HG02623 (cell line): ENCODE data around the gene INPP5A.
"Not testable (repeated sequence)": the region's sequence is repeated elsewhere in the genome, so short reads cannot be mapped to it uniquely, and the experiment has no call there.

Experiments used
- ATAC-seq: cut with Tn5 transposase; IDR thresholded peaks from one replicate; pipeline ENCODE4 v1.9.1; 2021; ENCODE audit warnings: moderate library complexity; ENCODE audit not compliant: unreplicated experiment

The INPP5A gene

DNA sequence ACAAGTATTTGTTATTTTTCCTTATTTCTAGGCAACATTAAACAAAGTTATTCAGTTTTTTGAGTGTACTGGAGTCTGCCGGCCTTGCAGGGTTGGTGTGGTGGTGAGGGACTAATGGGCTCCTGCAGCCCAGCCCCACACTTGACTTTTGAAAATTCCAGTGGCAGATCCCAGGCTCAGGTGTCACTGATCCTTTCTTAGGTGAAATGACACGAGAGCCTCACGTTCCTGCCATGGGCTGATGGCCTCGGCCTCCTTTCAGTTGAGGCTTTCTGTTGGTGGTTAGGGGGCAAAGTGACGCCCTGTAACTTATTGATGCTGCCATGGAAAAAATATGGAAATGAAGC, 130.4 kb downstream of the INPP5A start:
- ATAC-seq, result no peak

GRCh38 chr10:132669208-132669861, 131.7 kb downstream of the INPP5A start:
- no peak for ATAC-seq

DNA sequence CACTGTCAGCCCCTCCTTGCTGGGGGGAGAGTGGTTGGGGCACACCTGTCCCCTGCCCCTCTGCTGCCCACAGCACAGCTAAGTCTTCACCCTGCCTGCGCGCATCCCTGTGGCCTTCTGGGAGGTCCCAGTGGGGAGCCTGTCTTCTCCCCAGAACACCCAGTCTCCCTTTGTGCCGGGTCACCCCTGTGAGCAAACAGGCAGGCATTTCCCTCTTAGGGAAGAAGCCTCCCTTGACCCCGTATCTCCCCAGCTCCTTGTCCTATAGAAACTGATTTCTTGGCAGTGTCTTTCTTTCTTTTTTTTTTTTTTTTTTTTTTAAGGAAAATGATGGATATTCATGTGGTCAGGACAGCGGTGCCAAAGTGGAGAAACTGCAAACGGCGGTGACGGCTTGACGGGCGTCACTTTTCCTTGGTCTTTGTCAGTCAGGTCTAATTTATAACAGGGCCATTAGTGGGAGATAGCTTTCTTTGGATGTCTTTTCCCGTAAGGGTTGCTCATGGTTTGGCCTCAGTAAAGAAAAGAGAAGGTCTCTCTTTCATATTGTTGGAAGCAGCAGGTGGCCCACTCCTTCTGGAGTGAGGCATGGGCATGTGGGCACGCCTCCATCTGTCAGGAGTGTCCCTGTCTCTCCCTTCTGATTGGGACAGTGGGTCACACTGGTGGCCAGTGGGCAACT, 133.1 kb downstream of the INPP5A start:
- ATAC-seq, result no peak

DNA sequence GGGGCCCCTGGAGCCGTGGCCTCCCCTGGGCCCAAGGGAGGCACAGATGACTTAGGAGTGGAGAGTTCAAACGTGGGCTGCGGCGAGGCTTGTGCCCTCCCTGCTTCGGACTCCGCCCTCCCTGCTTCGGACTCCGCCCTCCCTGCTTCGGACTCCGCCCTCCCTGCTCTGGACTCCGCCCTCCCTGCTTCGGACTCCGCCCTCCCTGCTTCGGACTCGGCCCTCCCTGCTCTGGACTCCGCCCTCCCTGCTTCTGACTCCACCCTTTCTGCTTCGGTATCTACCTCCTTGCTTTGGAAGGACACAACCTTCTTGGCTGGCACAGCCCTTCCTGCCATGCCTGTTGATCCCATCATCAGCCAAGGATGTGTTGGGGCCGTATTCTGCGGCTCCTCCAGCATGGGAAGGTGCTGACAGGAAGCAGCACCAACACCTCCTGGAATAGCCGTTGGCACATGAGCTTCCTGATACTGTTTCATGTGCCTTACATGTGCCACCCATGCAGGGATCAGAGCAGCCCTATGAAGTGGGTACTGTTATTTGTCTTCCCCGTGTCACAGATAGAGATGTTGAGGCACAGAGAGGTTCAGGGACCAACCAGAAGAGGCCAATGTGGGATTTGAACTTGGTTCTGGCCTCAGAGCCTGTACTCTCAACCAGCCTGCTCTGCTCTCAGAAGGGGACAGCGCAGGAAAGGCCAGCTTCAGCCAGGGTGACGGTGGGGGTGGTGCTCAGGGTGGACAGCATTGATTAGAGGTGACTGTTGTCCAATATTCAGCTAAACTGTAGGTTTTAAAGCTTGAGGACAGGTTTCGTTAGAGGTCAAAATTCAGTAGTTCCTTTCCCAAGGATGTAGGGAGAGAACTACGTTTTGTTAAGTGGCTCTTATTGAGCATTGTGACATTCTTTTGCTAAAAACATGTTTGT, 133.9 kb downstream of the INPP5A start:
- ATAC-seq, result no peak

DNA sequence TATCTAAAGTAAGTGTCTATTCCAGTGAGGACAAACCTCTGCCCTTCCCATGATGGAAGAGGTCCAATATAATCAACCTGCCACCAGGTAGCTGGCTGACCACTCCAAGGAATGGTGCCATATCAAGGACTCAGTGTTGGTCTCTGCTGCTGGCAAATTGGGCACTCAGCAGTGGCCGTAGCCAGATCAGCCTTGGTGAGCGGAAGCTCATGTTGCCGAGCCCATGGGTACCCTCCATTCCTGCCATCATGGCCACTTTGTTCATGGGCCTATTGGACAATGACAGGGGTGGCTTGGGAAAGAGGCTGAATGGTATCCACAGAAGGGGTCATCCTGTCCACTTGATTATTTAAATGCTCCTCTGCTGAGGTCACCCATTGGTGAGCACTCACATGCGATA, 136.2 kb downstream of the INPP5A start:
- ATAC-seq, result not testable (repeated sequence)

DNA sequence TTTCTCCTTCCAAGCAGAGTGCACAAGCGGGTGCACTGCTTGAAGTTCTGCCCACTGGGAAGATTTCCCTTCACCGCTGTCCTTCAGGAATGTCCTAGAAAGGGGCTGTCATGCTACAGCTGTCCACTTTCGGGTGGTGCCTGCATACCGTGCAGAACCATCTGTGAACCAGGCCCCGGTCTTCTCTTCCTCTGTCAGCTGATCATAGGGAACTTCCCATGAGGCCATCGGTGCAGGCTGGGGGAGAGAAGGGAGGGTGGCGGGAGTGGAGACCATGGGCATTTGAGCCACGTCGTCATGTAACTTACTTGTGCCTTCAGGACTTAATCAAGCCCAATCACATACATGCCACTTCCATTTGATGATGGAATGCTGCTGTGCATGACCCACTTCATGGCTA, 136.7 kb downstream of the INPP5A start:
- ATAC-seq, result no peak

GRCh38 chr10:132675031-132675740, 137.6 kb downstream of the INPP5A start:
- ATAC-seq, result no peak

GRCh38 chr10:132676193-132676891, 138.8 kb downstream of the INPP5A start:
- ATAC-seq, result no peak

DNA sequence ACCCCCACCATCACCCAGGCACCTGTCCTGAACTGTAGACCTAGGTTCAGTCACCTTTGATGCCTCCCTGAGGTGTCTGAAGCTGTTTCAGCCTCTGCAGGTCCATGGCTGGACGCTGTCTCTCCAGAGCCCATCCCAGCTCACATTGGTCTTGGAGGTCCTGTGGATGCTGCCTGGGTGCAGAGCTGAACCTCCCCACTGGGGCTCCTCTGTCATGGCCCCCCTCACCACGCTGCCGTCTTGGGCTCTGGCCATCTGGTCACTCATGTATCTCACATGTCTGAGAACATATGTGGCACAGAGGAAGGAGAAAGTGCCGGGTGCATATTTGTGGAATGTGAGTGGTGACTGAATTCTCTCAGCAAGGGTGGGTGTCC, 139.5 kb downstream of the INPP5A start:
- ATAC-seq, result no peak

- no peak for ATAC-seq
Measured at GRCh38 chr10:132677473-132678227, 140.1 kb downstream of the INPP5A start.

GRCh38 chr10:132678436-132679216, 141.0 kb downstream of the INPP5A start:
- no peak for ATAC-seq

GRCh38 chr10:132679217-132679595, 141.6 kb downstream of the INPP5A start:
- ATAC-seq, result no peak

- ATAC-seq, result no peak
Measured at GRCh38 chr10:132679640-132680039, 142.1 kb downstream of the INPP5A start.

DNA sequence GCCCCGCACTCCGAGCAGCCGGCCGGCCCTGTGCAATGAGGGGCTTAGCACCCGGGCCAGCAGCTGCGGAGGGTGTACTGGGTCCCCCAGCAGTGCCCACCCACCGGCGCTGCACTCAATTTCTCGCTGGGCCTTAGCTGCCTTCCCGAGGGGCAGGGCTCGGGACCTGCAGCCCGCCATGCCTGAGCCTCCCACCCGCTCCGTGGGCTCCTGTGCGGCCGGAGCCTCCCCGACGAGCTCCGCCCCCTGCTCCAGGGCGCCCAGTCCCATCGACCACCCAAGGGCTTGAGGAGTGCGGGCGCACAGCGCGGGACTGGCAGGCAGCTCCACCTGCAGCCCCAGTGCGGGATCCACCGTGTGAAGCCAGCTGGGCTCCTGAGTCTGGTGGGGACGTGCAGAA, 143.2 kb downstream of the INPP5A start:
- ATAC-seq, result not testable (repeated sequence)

- no peak for ATAC-seq
Measured at GRCh38 chr10:132681858-132682755, 144.5 kb downstream of the INPP5A start.

- ATAC-seq, result no peak
Measured at GRCh38 chr10:132684164-132684891, 146.7 kb downstream of the INPP5A start.

- no peak for ATAC-seq
Measured at GRCh38 chr10:132685101-132685891, 147.7 kb downstream of the INPP5A start.
